ENCODE measurements around the gene PMIS2.
A peak's percentile ranks its signal among the peaks of the same experiment; 100 is the strongest.
"Not testable (repeated sequence)": the region's sequence is repeated elsewhere in the genome, so short reads cannot be mapped to it uniquely, and the experiment has no call there.

The PMIS2 gene

GRCh38 chr19:35590875-35591274 is 4.9 kb downstream of the PMIS2 start:
- TF ChIP-seq CTCF (IDR thresholded peaks at IDR 0.05; ENCODE audit: low read length, missing control alignments), result no peak
- no peak for DNase-seq (ENCODE audit: low read depth)
- no peak overlapping the region for H3K4me3 ChIP-seq (replicated peaks; ENCODE audit: low read depth, low read length)

GRCh38 chr19:35592226-35592625 is 6.3 kb downstream of the PMIS2 start:
- no peak overlapping the region for H3K4me3 ChIP-seq (replicated peaks; ENCODE audit: low read depth, low read length)
- peak; percentile 71 for DNase-seq (ENCODE audit: low read depth)
- TF ChIP-seq CTCF (IDR thresholded peaks at IDR 0.05; ENCODE audit: low read length, missing control alignments), result peak; percentile 63

GRCh38 chr19:35595026-35595425 is 9.1 kb downstream of the PMIS2 start:
- not testable (repeated sequence) for DNase-seq (ENCODE audit: low read depth); H3K4me3 ChIP-seq (replicated peaks; ENCODE audit: low read depth, low read length)

- DNase-seq (ENCODE audit: low read depth), result no peak
- no peak overlapping the region for H3K4me3 ChIP-seq (replicated peaks; ENCODE audit: low read depth, low read length)
- TF ChIP-seq CTCF (IDR thresholded peaks at IDR 0.05; ENCODE audit: low read length, missing control alignments), result no peak
These were observed 10.0 kb downstream of the PMIS2 start for GRCh38 chr19:35595928-35596327.

- DNase-seq (ENCODE audit: low read depth), result peak; percentile 14
- H3K4me3 ChIP-seq (replicated peaks; ENCODE audit: low read depth, low read length), result no peak overlapping the region
- no peak for TF ChIP-seq CTCF (IDR thresholded peaks at IDR 0.05; ENCODE audit: low read length, missing control alignments)
These were observed 10.5 kb downstream of the PMIS2 start for GRCh38 chr19:35596366-35596999.

- TF ChIP-seq CTCF (IDR thresholded peaks at IDR 0.05; ENCODE audit: low read length, missing control alignments), result no peak
- DNase-seq (ENCODE audit: low read depth), result no peak
- H3K4me3 ChIP-seq (replicated peaks; ENCODE audit: low read depth, low read length), result no peak overlapping the region
These were observed 16.0 kb downstream of the PMIS2 start for GRCh38 chr19:35601971-35602370.

GRCh38 chr19:35604436-35604835 is 18.5 kb downstream of the PMIS2 start:
- not testable (repeated sequence) for H3K4me3 ChIP-seq (replicated peaks; ENCODE audit: low read depth, low read length); DNase-seq (ENCODE audit: low read depth)

GRCh38 chr19:35607170-35607569 is 21.2 kb downstream of the PMIS2 start:
- not testable (repeated sequence) for DNase-seq (ENCODE audit: low read depth); H3K4me3 ChIP-seq (replicated peaks; ENCODE audit: low read depth, low read length)

GRCh38 chr19:35607661-35608060 is 21.7 kb downstream of the PMIS2 start:
- no peak for TF ChIP-seq CTCF (IDR thresholded peaks at IDR 0.05; ENCODE audit: low read length, missing control alignments)
- no peak overlapping the region for H3K4me3 ChIP-seq (replicated peaks; ENCODE audit: low read depth, low read length)
- DNase-seq (ENCODE audit: low read depth), result no peak
